Karpas-422 (cell line): ENCODE measurements around the gene ACKR3. TPM values are rescaled to one million over a fixed set of nuclear protein-coding genes. Genes with fewer than 3 reads are reported as not detected.

Source experiments
- DNase-seq: peaks from one replicate; pipeline ENCODE4 v3.0.0-alpha.2; 2015
- H2AFZ ChIP-seq: fragments of 200-600 bp; sonication (generic); 2 replicates; pipeline ENCODE4 v1.6.1; 2014; ENCODE audit warnings: antibody characterized with exemption, low read length, mixed read lengths
- H3K27ac ChIP-seq: fragments of 200-600 bp; sonication (generic); 2 replicates; pipeline ENCODE4 v1.5.1; 2014; ENCODE audit warnings: mild to moderate bottlenecking, low read length, moderate library complexity
- H3K27me3 ChIP-seq: fragments of 200-600 bp; sonication (generic); 2 replicates; pipeline ENCODE4 v1.6.1; 2014; ENCODE audit warnings: low read length, mixed read lengths
- H3K36me3 ChIP-seq: fragments of 200-600 bp; sonication (generic); 2 replicates; pipeline ENCODE4 v1.6.1; 2014; ENCODE audit warnings: low read length, mixed read lengths; ENCODE audit not compliant: insufficient read depth
- H3K4me1 ChIP-seq: fragments of 200-600 bp; sonication (generic); 2 replicates; pipeline ENCODE4 v1.6.1; 2014; ENCODE audit warnings: mild to moderate bottlenecking, low read length, mixed read lengths
- H3K4me2 ChIP-seq: fragments of 200-600 bp; sonication (generic); 2 replicates; pipeline ENCODE4 v1.6.1; 2014; ENCODE audit warnings: low read length, low read depth, mild to moderate bottlenecking; ENCODE audit not compliant: poor library complexity, severe bottlenecking
- H3K4me3 ChIP-seq: fragments of 200-600 bp; sonication (generic); 2 replicates; pipeline ENCODE4 v1.5.1; 2014; ENCODE audit warnings: mild to moderate bottlenecking, antibody characterized with exemption, low read length, mixed read lengths
- H3K79me2 ChIP-seq: fragments of 200-600 bp; sonication (generic); 2 replicates; pipeline ENCODE4 v1.6.1; 2014; ENCODE audit warnings: mild to moderate bottlenecking, low read length, mixed read lengths
- H3K9ac ChIP-seq: fragments of 200-600 bp; sonication (generic); 2 replicates; pipeline ENCODE4 v1.6.0; 2014; ENCODE audit warnings: low read length
- H3K9me2 ChIP-seq: fragments of 200-600 bp; sonication (generic), shearing (Covaris generic); replicated peaks from 2 replicates; pipeline ENCODE4 v1.6.0; 2014; ENCODE audit warnings: mild to moderate bottlenecking, low read length, moderate library complexity; ENCODE audit not compliant: insufficient read depth
- H3K9me3 ChIP-seq: fragments of 300-700, 200-600 bp; sonication (generic); 2 replicates; pipeline ENCODE4 v1.6.1; 2014; ENCODE audit warnings: low read length, mixed read lengths
- H4K20me1 ChIP-seq: fragments of 200-600 bp; sonication (generic); 2 replicates; pipeline ENCODE4 v1.6.1; 2014; ENCODE audit warnings: mild to moderate bottlenecking, antibody characterized with exemption, low read length, low read depth; ENCODE audit not compliant: insufficient read depth
- total RNA-seq: library from RNA; depleted of rRNA; stranded (reverse); fragments of >200 nt; shearing (Covaris generic); gene quantifications from 2 replicates; pipeline ENCODE4 v1.2.3, GENCODE V29; 2014; ENCODE audit warnings: low replicate concordance

Gene ACKR3
- total RNA-seq, 1 experiment from 2014 or later: not detected

GRCh38 chr2:236614551-236614950 lies 44.9 kb downstream of the ACKR3 start:
- no peaks in the 10 kb centered on the region for H4K20me1 ChIP-seq
- H3K4me3 ChIP-seq: no peak overlapping the region
- no peaks in the 10 kb centered on the region for H3K9me2 ChIP-seq
- no peaks in the 10 kb centered on the region for H3K79me2 ChIP-seq
- no peaks in the 10 kb centered on the region for H3K36me3 ChIP-seq
- H3K9me3 ChIP-seq: no peaks in the 10 kb centered on the region
- H3K4me2 ChIP-seq: no peak overlapping the region
- H3K27ac ChIP-seq: no peak overlapping the region
- H3K4me1 ChIP-seq: peaks cover 6% of the 10 kb centered on the region
- H3K9ac ChIP-seq: no peak overlapping the region
- no peak for DNase-seq
- H3K27me3 ChIP-seq: no peaks in the 10 kb centered on the region
- H2AFZ ChIP-seq: no peak overlapping the region

- no peaks in the 10 kb centered on the region for H3K27me3 ChIP-seq
Observed at GRCh38 chr2:236616031-236616430, 46.4 kb downstream of the ACKR3 start.

GRCh38 chr2:236616624-236617023 lies 47.0 kb downstream of the ACKR3 start:
- no peaks in the 10 kb centered on the region for H3K27me3 ChIP-seq
- H3K36me3 ChIP-seq: no peaks in the 10 kb centered on the region
- H3K4me3 ChIP-seq: no peak overlapping the region
- no peak overlapping the region for H3K9ac ChIP-seq
- DNase-seq: no peak
- no peaks in the 10 kb centered on the region for H3K9me3 ChIP-seq
- H2AFZ ChIP-seq: no peak overlapping the region
- H3K79me2 ChIP-seq: no peaks in the 10 kb centered on the region
- peaks cover 6% of the 10 kb centered on the region for H3K4me1 ChIP-seq
- H3K9me2 ChIP-seq: no peaks in the 10 kb centered on the region
- H4K20me1 ChIP-seq: no peaks in the 10 kb centered on the region
- H3K4me2 ChIP-seq: no peak overlapping the region
- H3K27ac ChIP-seq: no peak overlapping the region

More at GRCh38 chr2:236616031-236616430, 46.4 kb downstream of the ACKR3 start:
- Histone ChIP-seq H3K4me2 (no peak overlapping the region), H3K9ac (no peak overlapping the region), H3K4me1 (peaks cover 6% of the 10 kb centered on the region), H3K36me3 (no peaks in the 10 kb centered on the region), H3K4me3 (no peak overlapping the region), H3K9me3 (no peaks in the 10 kb centered on the region), H4K20me1 (no peaks in the 10 kb centered on the region), H2AFZ (no peak overlapping the region), H3K9me2 (no peaks in the 10 kb centered on the region), H3K79me2 (no peaks in the 10 kb centered on the region), H3K27ac (no peak overlapping the region)
- DNase-seq: no peak

- Histone ChIP-seq H3K9me2 (no peaks in the 10 kb centered on the region), H3K79me2 (no peaks in the 10 kb centered on the region), H3K4me1 (peaks cover 6% of the 10 kb centered on the region), H3K9ac (no peak overlapping the region), H3K27me3 (no peaks in the 10 kb centered on the region), H3K36me3 (no peaks in the 10 kb centered on the region), H3K4me2 (no peak overlapping the region), H4K20me1 (no peaks in the 10 kb centered on the region), H3K27ac (no peak overlapping the region), H3K4me3 (no peak overlapping the region), H2AFZ (no peak overlapping the region), H3K9me3 (no peaks in the 10 kb centered on the region)
- DNase-seq: no peak
Observed at GRCh38 chr2:236617221-236617737, 47.7 kb downstream of the ACKR3 start.

GRCh38 chr2:236617796-236618195 lies 48.2 kb downstream of the ACKR3 start:
- no peaks in the 10 kb centered on the region for H3K79me2 ChIP-seq

GRCh38 chr2:236618370-236618769 lies 48.7 kb downstream of the ACKR3 start:
- Histone ChIP-seq H3K4me3 (no peak overlapping the region), H3K4me2 (no peak overlapping the region), H3K79me2 (no peaks in the 10 kb centered on the region), H4K20me1 (no peaks in the 10 kb centered on the region), H2AFZ (no peak overlapping the region), H3K9me3 (no peaks in the 10 kb centered on the region), H3K27ac (no peak overlapping the region), H3K9ac (no peak overlapping the region), H3K4me1 (peaks cover 6% of the 10 kb centered on the region), H3K27me3 (no peaks in the 10 kb centered on the region), H3K9me2 (no peaks in the 10 kb centered on the region), H3K36me3 (no peaks in the 10 kb centered on the region)
- no peak for DNase-seq

More at GRCh38 chr2:236617796-236618195, 48.2 kb downstream of the ACKR3 start:
- no peak overlapping the region for H2AFZ ChIP-seq
- no peaks in the 10 kb centered on the region for H3K9me2 ChIP-seq
- no peaks in the 10 kb centered on the region for H3K27me3 ChIP-seq
- no peaks in the 10 kb centered on the region for H3K36me3 ChIP-seq
- DNase-seq: no peak
- H3K4me2 ChIP-seq: no peak overlapping the region
- H4K20me1 ChIP-seq: no peaks in the 10 kb centered on the region
- H3K4me1 ChIP-seq: peaks cover 6% of the 10 kb centered on the region
- H3K4me3 ChIP-seq: no peak overlapping the region
- no peak overlapping the region for H3K27ac ChIP-seq
- H3K9me3 ChIP-seq: no peaks in the 10 kb centered on the region
- no peak overlapping the region for H3K9ac ChIP-seq

- Histone ChIP-seq H3K4me2 (no peak overlapping the region), H3K9ac (no peak overlapping the region), H2AFZ (no peak overlapping the region), H3K4me3 (no peak overlapping the region), H3K4me1 (peaks cover 6% of the 10 kb centered on the region), H3K27ac (no peak overlapping the region), H3K36me3 (no peaks in the 10 kb centered on the region), H4K20me1 (no peaks in the 10 kb centered on the region), H3K79me2 (no peaks in the 10 kb centered on the region), H3K27me3 (no peaks in the 10 kb centered on the region), H3K9me3 (no peaks in the 10 kb centered on the region), H3K9me2 (no peaks in the 10 kb centered on the region)
- DNase-seq: no peak
Observed at GRCh38 chr2:236619910-236620612, 50.4 kb downstream of the ACKR3 start.

GRCh38 chr2:236621786-236622185 lies 52.2 kb downstream of the ACKR3 start:
- H3K9ac ChIP-seq: no peak overlapping the region
- no peaks in the 10 kb centered on the region for H4K20me1 ChIP-seq
- no peaks in the 10 kb centered on the region for H3K9me3 ChIP-seq
- no peak overlapping the region for H3K4me2 ChIP-seq
- no peaks in the 10 kb centered on the region for H3K79me2 ChIP-seq
- no peak for DNase-seq
- no peak overlapping the region for H3K27ac ChIP-seq
- no peaks in the 10 kb centered on the region for H3K36me3 ChIP-seq
- H3K27me3 ChIP-seq: no peaks in the 10 kb centered on the region
- H3K4me3 ChIP-seq: no peak overlapping the region
- no peaks in the 10 kb centered on the region for H3K4me1 ChIP-seq
- no peak overlapping the region for H2AFZ ChIP-seq
- no peaks in the 10 kb centered on the region for H3K9me2 ChIP-seq
